Bronchus fibroblast of lung (primary cell): Measurements from ENCODE around the gene APOBEC3C. TPM values are rescaled to one million over a fixed set of nuclear protein-coding genes. Genes with fewer than 3 reads are reported as not detected.

ENCODE experiments used
- total RNA-seq: library from RNA; depleted of rRNA; stranded (reverse); fragments of >200 nt; gene quantifications from 2 replicates; pipeline ENCODE4 v1.2.3, GENCODE V29; 2015

The APOBEC3C gene
- 22.4 and 24.5 TPM in 2 replicates for total RNA-seq

GRCh38 chr22:39013942-39014722, at the start of gene APOBEC3C:
Gene APOBEC3C, plus strand, starts transcription at chr22:39014257. Its CDS starts 106 bp downstream, at chr22:39014363.

GRCh38 chr22:38981992-38982927, 31.8 kb upstream of the APOBEC3C start, which contains the start of gene APOBEC3B:
Gene APOBEC3B, plus strand, starts transcription at chr22:38982347. Its CDS starts 107 bp downstream, at chr22:38982454.

GRCh38 chr22:39040538-39041296, 26.7 kb downstream of the APOBEC3C start, which contains the start of gene APOBEC3F:
Gene APOBEC3F, plus strand, starts transcription at chr22:39040864. Its CDS starts 97 bp downstream, at chr22:39040961.

Other genes starting within 250 kb of the APOBEC3C start
- gene DNAL4, start 220.1 kb upstream of the APOBEC3C start, total RNA-seq = 15.3 and 20.1 TPM in 2 replicates
- 0.59 and 0.84 TPM in 2 replicates for gene NPTXR, start 170.2 kb upstream of the APOBEC3C start, total RNA-seq
- gene CBX6, start 142.0 kb upstream of the APOBEC3C start, total RNA-seq = 40.7 and 43.2 TPM in 2 replicates
- not detected in 2 replicates for gene APOBEC3A, start 56.6 kb upstream of the APOBEC3C start, total RNA-seq
- 23.4 and 31.2 TPM in 2 replicates for gene APOBEC3B, start 31.9 kb upstream of the APOBEC3C start, total RNA-seq
- gene APOBEC3D, start 6.9 kb downstream of the APOBEC3C start, total RNA-seq = 0.50 and 1.2 TPM in 2 replicates
- 5.1 and 7.4 TPM in 2 replicates for gene APOBEC3F, start 26.6 kb downstream of the APOBEC3C start, total RNA-seq
- 7.2 and 7.7 TPM in 2 replicates for gene APOBEC3G, start 63.0 kb downstream of the APOBEC3C start, total RNA-seq
- 0.30 TPM in 1 of 2 replicates, not detected in the other for gene APOBEC3H, start 83.0 kb downstream of the APOBEC3C start, total RNA-seq
- 1.5 and 1.8 TPM in 2 replicates for gene CBX7, start 138.4 kb downstream of the APOBEC3C start, total RNA-seq
- gene PDGFB, start 230.7 kb downstream of the APOBEC3C start, total RNA-seq = 1.8 and 1.9 TPM in 2 replicates